ENCODE data around the gene MT1X. TPM values are rescaled to one million over a fixed set of nuclear protein-coding genes. Genes with fewer than 3 reads are reported as not detected.
A peak's percentile ranks its signal among the peaks of the same experiment; 100 is the strongest.
"Not testable (repeated sequence)": the region's sequence is repeated elsewhere in the genome, so short reads cannot be mapped to it uniquely, and the experiment has no call there.

MT1X gene
- total RNA-seq, 1 donor from 2014 or later: 7.1 TPM

- H3K4me3 Mint-ChIP-seq: no peak overlapping the region
- H3K4me1 Mint-ChIP-seq: peaks cover 18% of the 10 kb centered on the region
- H3K9me3 Mint-ChIP-seq: no peaks in the 10 kb centered on the region
- H3K27me3 Mint-ChIP-seq (ENCODE audit: low read depth): peaks cover 99% of the 10 kb centered on the region
- no peak for DNase-seq (ENCODE audit: low spot score in 2 of 2, unreplicated experiment in 2 of 2)
- TF ChIP-seq CTCF (IDR thresholded peaks at IDR 0.05; ENCODE audit: unreplicated experiment): no peak
- H3K27ac Mint-ChIP-seq: no peak overlapping the region
- no peaks in the 10 kb centered on the region for H3K36me3 Mint-ChIP-seq
Measured at GRCh38 chr16:56672761-56673536, 9.3 kb upstream of the MT1X start.

- no peak for TF ChIP-seq CTCF (IDR thresholded peaks at IDR 0.05; ENCODE audit: unreplicated experiment)
- H3K4me3 Mint-ChIP-seq: no peak overlapping the region
- no peak overlapping the region for H3K27ac Mint-ChIP-seq
- no peaks in the 10 kb centered on the region for H3K36me3 Mint-ChIP-seq
- DNase-seq (ENCODE audit: low spot score in 2 of 2, unreplicated experiment in 2 of 2): no peak
- H3K27me3 Mint-ChIP-seq (ENCODE audit: low read depth): peaks cover 92% of the 10 kb centered on the region
- no peaks in the 10 kb centered on the region for H3K9me3 Mint-ChIP-seq
- H3K4me1 Mint-ChIP-seq: peaks cover 18% of the 10 kb centered on the region
Measured at GRCh38 chr16:56673921-56674320, 8.3 kb upstream of the MT1X start.

GRCh38 chr16:56674570-56674969, 7.7 kb upstream of the MT1X start:
- peaks cover 18% of the 10 kb centered on the region for H3K4me1 Mint-ChIP-seq
- not testable (repeated sequence) for H3K27ac Mint-ChIP-seq; DNase-seq (ENCODE audit: low spot score in 2 of 2, unreplicated experiment in 2 of 2); H3K9me3 Mint-ChIP-seq; H3K36me3 Mint-ChIP-seq; H3K4me3 Mint-ChIP-seq
- peaks cover 88% of the 10 kb centered on the region for H3K27me3 Mint-ChIP-seq (ENCODE audit: low read depth)

- TF ChIP-seq CTCF (IDR thresholded peaks at IDR 0.05; ENCODE audit: unreplicated experiment): no peak
- no peak for DNase-seq (ENCODE audit: low spot score in 2 of 2, unreplicated experiment in 2 of 2)
- Mint-ChIP-seq H3K36me3 (no peaks in the 10 kb centered on the region), H3K27me3 (ENCODE audit: low read depth) (peaks cover 80% of the 10 kb centered on the region), H3K4me1 (peaks cover 18% of the 10 kb centered on the region), H3K9me3 (no peaks in the 10 kb centered on the region), H3K4me3 (peak overlapping the region; percentile 60), H3K27ac (no peak overlapping the region)
Measured at GRCh38 chr16:56675685-56676210, 6.5 kb upstream of the MT1X start.

GRCh38 chr16:56677474-56677873, 4.8 kb upstream of the MT1X start:
- no peak for DNase-seq (ENCODE audit: low spot score in 2 of 2, unreplicated experiment in 2 of 2)
- Mint-ChIP-seq H3K9me3 (no peaks in the 10 kb centered on the region), H3K27me3 (ENCODE audit: low read depth) (peaks cover 73% of the 10 kb centered on the region), H3K27ac (no peak overlapping the region), H3K4me1 (peaks cover 18% of the 10 kb centered on the region), H3K36me3 (no peaks in the 10 kb centered on the region), H3K4me3 (no peak overlapping the region)
- TF ChIP-seq CTCF (IDR thresholded peaks at IDR 0.05; ENCODE audit: unreplicated experiment): no peak

- Mint-ChIP-seq H3K27me3 (ENCODE audit: low read depth) (peaks cover 65% of the 10 kb centered on the region), H3K27ac (no peak overlapping the region)
- TF ChIP-seq CTCF (IDR thresholded peaks at IDR 0.05; ENCODE audit: unreplicated experiment): no peak
Measured at GRCh38 chr16:56679078-56679730, 3.1 kb upstream of the MT1X start.

More at GRCh38 chr16:56679078-56679730, 3.1 kb upstream of the MT1X start:
- Mint-ChIP-seq H3K36me3 (no peaks in the 10 kb centered on the region), H3K4me3 (no peak overlapping the region), H3K4me1 (peaks cover 19% of the 10 kb centered on the region), H3K9me3 (no peaks in the 10 kb centered on the region)
- DNase-seq (ENCODE audit: low spot score in 2 of 2, unreplicated experiment in 2 of 2): no peak

All from mesothelial cell of epicardium (in vitro differentiated cells).